Measurements from ENCODE around the gene TINAGL1. TPM values are rescaled to one million over a fixed set of nuclear protein-coding genes. Genes with fewer than 3 reads are reported as not detected.

The TINAGL1 gene
- total and polyA plus RNA-seq, 2 of the 13 experiments (the other 11 are each of a cell fraction or from before 2014, with no cell fraction given) = 24.7 to 76.8 TPM

GRCh38 chr1:31581821-31582810, 5.8 kb downstream of the TINAGL1 start:
- no peak overlapping the region for H2AFZ ChIP-seq (ENCODE audit: low read length)
- in situ Hi-C loops (cut with HindIII; ENCODE audit: extremely low pct_ligation_motif_present, low pct_unique_long_range_greater_than_20kb) (no loop called here), intact Hi-C loops (cut with micrococcal nuclease; ENCODE audit: unreplicated experiment) (no loop called here)
- FAIRE-seq = no peak
- no peaks in the 10 kb centered on the region for H3K9me3 ChIP-seq (ENCODE audit: low read length)
- no peak overlapping the region for H3K27ac ChIP-seq (ENCODE audit: extremely low read length, insufficient read depth, low read length)
- no TSS peak for BruUV-seq (replicated peaks)
- CTCF ChIA-PET (ENCODE audit: low intra/inter-chr PET ratio, low total read pairs) = no interaction called here
- no peak for ATAC-seq
- DNase-seq (ENCODE audit: low spot score) = no peak
- POLR2A ChIA-PET = no interaction called here
- H3K9ac ChIP-seq (ENCODE audit: insufficient read depth, low read depth, low read length) = no peak overlapping the region
- peaks cover 13% of the 10 kb centered on the region for H3K79me2 ChIP-seq (ENCODE audit: insufficient read depth, low read length)
- H3K4me2 ChIP-seq (ENCODE audit: low read depth, low read length) = no peak overlapping the region
- no peaks in the 10 kb centered on the region; a peak in 1 of 5 replicates for H3K27me3 ChIP-seq (ENCODE audit: control insufficient read depth in 1 of 2, insufficient read depth in 2 of 2, low read length in 2 of 2)
- WGBS (ENCODE audit: low lambda C conversion rate) = 86% methylated on average over 12 of the region's 12 CpGs
- peaks cover 68% of the 10 kb centered on the region for H3K4me1 ChIP-seq (ENCODE audit: insufficient read depth, low read length)
- H3K36me3 ChIP-seq (replicated peaks in 1 of 2; ENCODE audit: control insufficient read depth in 1 of 2, insufficient read depth in 2 of 2, low read length in 2 of 2) = peaks cover 7 to 22% of the 10 kb centered on the region in 2 experiments; a peak in 4 of 5 replicates
- no peak overlapping the region for H3K4me3 ChIP-seq (replicated peaks in 1 of 3; ENCODE audit: insufficient read depth in 1 of 3, low read depth in 2 of 3, low read length in 3 of 3)
- no peak for TF ChIP-seq DMTF1 (CRISPR knock-in tag; IDR thresholded peaks at IDR 0.05)
- TF ChIP-seq ZNF749 (CRISPR knock-in tag; IDR thresholded peaks at IDR 0.05; ENCODE audit: borderline replicate concordance) = no peak
- no peak for TF ChIP-seq ZNF784 (CRISPR knock-in tag; IDR thresholded peaks at IDR 0.05; ENCODE audit: borderline replicate concordance)
- TF ChIP-seq SMARCE1 (IDR thresholded peaks at IDR 0.05; ENCODE audit: borderline replicate concordance) = no peak
- H4K20me1 ChIP-seq (ENCODE audit: insufficient read depth, low read length) = 0 out of 2 replicates have a peak, but pooled peaks cover 2% of the 10 kb centered on the region

All from HepG2 (cell line).